Activated B cell treated with CpG ODN at 0.5 μM for 24 hours (primary cell): Measurements from ENCODE around the gene TRIM63. TPM values are rescaled to one million over a fixed set of nuclear protein-coding genes. Genes with fewer than 3 reads are reported as not detected.

Experiments used
- ATAC-seq: fragments of 200-7000 bp; cut with Tn5 transposase; one replicate; pipeline ENCODE4 v1.10.0; 2021; ENCODE audit warnings: low read depth, mild to moderate bottlenecking, moderate library complexity
- CTCF ChIA-PET: fragments of 350-600 bp; sonication (Branson Sonifier 250); formaldehyde crosslinking; loops from one replicate; lab custom pipeline; 2021; ENCODE audit warnings: antibody characterized with exemption; lab: Charles Lee
- POLR2A ChIA-PET: fragments of 350-600 bp; sonication (Branson Sonifier 250); formaldehyde crosslinking; loops from one replicate; lab custom pipeline; 2021; ENCODE audit warnings: antibody characterized with exemption; lab: Charles Lee
- DNase-seq: peaks from one replicate; pipeline ENCODE4 v3.0.0; 2022
- H3K27ac Mint-ChIP-seq: one replicate; pipeline ENCODE4 v1.8.0; 2020; ENCODE audit warnings: mixed read lengths
- H3K27me3 Mint-ChIP-seq: one replicate; pipeline ENCODE4 v1.8.0; 2021; ENCODE audit warnings: mixed read lengths
- H3K36me3 Mint-ChIP-seq: one replicate; pipeline ENCODE4 v1.8.0; 2021; ENCODE audit warnings: low read depth, mixed read lengths
- H3K4me1 Mint-ChIP-seq: one replicate; pipeline ENCODE4 v1.8.0; 2021; ENCODE audit warnings: mixed read lengths
- H3K4me3 Mint-ChIP-seq: one replicate; pipeline ENCODE4 v1.8.0; 2020; ENCODE audit warnings: mild to moderate bottlenecking, mixed read lengths
- H3K9me3 Mint-ChIP-seq: one replicate; pipeline ENCODE4 v1.8.0; 2020; ENCODE audit warnings: mixed read lengths
- CTCF ChIP-seq: fragments of 200-600 bp; IDR thresholded peaks from one replicate; pipeline ENCODE4 v1.8.0; 2022; ENCODE audit warnings: antibody characterized with exemption, mild to moderate bottlenecking
- intact Hi-C: fragments of 100-400 bp; cut with micrococcal nuclease; formaldehyde crosslinking; loops from one replicate; pipeline ENCODE4 v1.15.1; 2024
- total RNA-seq: library from RNA; stranded (reverse); gene quantifications from 2 replicates; pipeline ENCODE4 v1.2.3, GENCODE V29; 2022

The TRIM63 gene
- total RNA-seq, 1 donor from 2014 or later = not detected

GRCh38 chr1:26020941-26021646 is 46.3 kb downstream of the TRIM63 start:
- CTCF ChIA-PET = no interaction called here
- intact Hi-C loops = no loop called here
- no peak overlapping the region for H3K27ac Mint-ChIP-seq
- H3K4me1 Mint-ChIP-seq = no peaks in the 10 kb centered on the region
- no peak for DNase-seq
- peaks cover 6% of the 10 kb centered on the region for H3K27me3 Mint-ChIP-seq
- H3K36me3 Mint-ChIP-seq = no peaks in the 10 kb centered on the region
- POLR2A ChIA-PET = interaction anchor here (0.7 kb wide), 1 partner anchor 26 kb away, joined by 3 read pairs; no protein-coding TSS in a partner anchor
- no peaks in the 10 kb centered on the region for H3K9me3 Mint-ChIP-seq
- H3K4me3 Mint-ChIP-seq = no peak overlapping the region
- TF ChIP-seq CTCF = no peak
- ATAC-seq = no peak

GRCh38 chr1:26020330-26020768 is 47.1 kb downstream of the TRIM63 start:
- no peaks in the 10 kb centered on the region for H3K4me1 Mint-ChIP-seq
- ChIA-PET POLR2A (no interaction called here), CTCF (no interaction called here)
- H3K27ac Mint-ChIP-seq = no peak overlapping the region
- H3K4me3 Mint-ChIP-seq = no peak overlapping the region
- peaks cover 6% of the 10 kb centered on the region for H3K27me3 Mint-ChIP-seq
- no peaks in the 10 kb centered on the region for H3K9me3 Mint-ChIP-seq
- TF ChIP-seq CTCF = no peak
- DNase-seq (no peak), ATAC-seq (no peak)
- intact Hi-C loops = no loop called here
- no peaks in the 10 kb centered on the region for H3K36me3 Mint-ChIP-seq

- no peak for DNase-seq
- Mint-ChIP-seq H3K27me3 (peaks cover 6% of the 10 kb centered on the region), H3K4me3 (no peak overlapping the region), H3K4me1 (no peaks in the 10 kb centered on the region), H3K27ac (no peak overlapping the region), H3K36me3 (no peaks in the 10 kb centered on the region), H3K9me3 (no peaks in the 10 kb centered on the region)
- ATAC-seq = no peak
- CTCF ChIA-PET = no interaction called here
- TF ChIP-seq CTCF = no peak
- intact Hi-C loops = no loop called here
- POLR2A ChIA-PET = no interaction called here
Observed at GRCh38 chr1:26019641-26020315, 47.7 kb downstream of the TRIM63 start.

- intact Hi-C loops = no loop called here
- DNase-seq = no peak
- H3K4me1 Mint-ChIP-seq = no peaks in the 10 kb centered on the region
- ATAC-seq = no peak
- no peak for TF ChIP-seq CTCF
- H3K27me3 Mint-ChIP-seq = peaks cover 6% of the 10 kb centered on the region
- no peaks in the 10 kb centered on the region for H3K36me3 Mint-ChIP-seq
- no peaks in the 10 kb centered on the region for H3K9me3 Mint-ChIP-seq
- no peak overlapping the region for H3K27ac Mint-ChIP-seq
- ChIA-PET CTCF (interaction anchor here (0.6 kb wide), 1 partner anchor 538 kb away, joined by 3 read pairs; no protein-coding TSS in a partner anchor), POLR2A (no interaction called here)
- no peak overlapping the region for H3K4me3 Mint-ChIP-seq
Observed at GRCh38 chr1:26017606-26018005, 49.8 kb downstream of the TRIM63 start.

GRCh38 chr1:26016953-26017545 is 50.4 kb downstream of the TRIM63 start:
- H3K4me3 Mint-ChIP-seq = no peak overlapping the region
- CTCF ChIA-PET = no interaction called here
- no peak overlapping the region for H3K27ac Mint-ChIP-seq
- no peak for DNase-seq
- H3K27me3 Mint-ChIP-seq = peaks cover 6% of the 10 kb centered on the region
- POLR2A ChIA-PET = no interaction called here
- no peak for TF ChIP-seq CTCF
- intact Hi-C loops = no loop called here
- ATAC-seq = no peak
- H3K9me3 Mint-ChIP-seq = no peaks in the 10 kb centered on the region
- H3K4me1 Mint-ChIP-seq = no peaks in the 10 kb centered on the region
- H3K36me3 Mint-ChIP-seq = no peaks in the 10 kb centered on the region
